HG03378 (cell line): ENCODE results near the gene MBNL1.
A peak's percentile ranks its signal among the peaks of the same experiment; 100 is the strongest.

Source experiments
- ATAC-seq: cut with Tn5 transposase; IDR thresholded peaks from one replicate; pipeline ENCODE4 v1.9.1; 2021; ENCODE audit warnings: mild to moderate bottlenecking, moderate library complexity; ENCODE audit not compliant: unreplicated experiment

The MBNL1 gene

GRCh38 chr3:152271501-152272236 is 2.9 kb downstream of the MBNL1 start:
- no peak for ATAC-seq

DNA sequence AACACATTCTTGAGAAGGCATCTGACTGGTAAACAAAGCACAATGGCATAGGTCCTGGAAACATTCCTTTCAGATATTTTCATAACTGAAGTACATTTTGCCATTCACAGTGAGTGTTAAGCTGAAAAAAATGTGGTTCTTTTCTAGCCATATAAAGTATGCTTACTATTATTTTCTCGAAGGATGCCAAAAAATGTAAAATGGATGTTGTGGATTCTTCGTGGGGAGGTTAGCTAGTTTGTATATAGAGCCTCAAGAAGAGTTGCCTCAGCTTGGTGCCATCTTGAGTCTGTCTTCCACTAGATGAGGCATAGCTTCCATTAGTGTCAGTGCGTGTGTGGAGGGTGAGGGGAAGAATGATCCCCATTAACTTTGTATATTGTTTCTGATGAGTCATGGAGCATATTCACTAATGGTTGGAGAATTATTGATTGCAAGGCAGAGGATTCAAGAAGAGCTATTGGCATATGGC is 4.1 kb downstream of the MBNL1 start:
- no peak for ATAC-seq

- ATAC-seq, result no peak
Observed at GRCh38 chr3:152276681-152277080, 8.0 kb downstream of the MBNL1 start.

GRCh38 chr3:152277198-152277597 is 8.5 kb downstream of the MBNL1 start:
- ATAC-seq, result no peak

DNA sequence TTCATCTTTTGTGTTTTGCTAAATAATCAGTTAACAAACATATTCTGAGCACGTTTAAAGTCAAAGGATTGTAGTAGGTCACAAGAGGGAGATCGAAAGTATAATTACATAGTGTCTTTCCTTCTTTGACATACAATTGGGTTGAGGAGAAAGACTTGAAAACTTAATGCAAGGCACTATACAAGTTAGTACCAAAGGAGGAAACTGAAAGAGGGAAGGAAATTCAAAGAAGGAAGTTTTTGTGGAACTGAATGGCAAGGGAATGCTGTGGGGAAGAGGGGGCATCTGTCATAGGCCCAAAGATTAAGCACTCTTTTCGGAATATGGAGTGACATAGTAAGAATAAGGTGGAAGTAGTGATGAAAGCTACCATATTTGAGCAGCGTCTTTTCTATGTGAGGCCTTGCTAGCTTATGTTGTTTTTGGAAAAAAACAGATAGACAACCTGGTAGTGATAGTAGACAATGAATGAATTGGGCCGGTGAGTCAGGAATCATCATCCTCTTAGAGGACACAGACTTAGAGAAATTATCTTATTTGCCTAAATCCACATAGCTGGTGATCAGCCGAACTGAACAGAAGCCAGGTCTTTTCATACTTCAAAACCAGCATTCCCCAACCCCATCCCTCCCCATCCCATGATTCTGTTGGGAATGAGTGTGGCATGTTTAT is 10.2 kb downstream of the MBNL1 start:
- no peak for ATAC-seq

- ATAC-seq, result no peak
Observed at GRCh38 chr3:152279479-152279878, 10.8 kb downstream of the MBNL1 start.

DNA sequence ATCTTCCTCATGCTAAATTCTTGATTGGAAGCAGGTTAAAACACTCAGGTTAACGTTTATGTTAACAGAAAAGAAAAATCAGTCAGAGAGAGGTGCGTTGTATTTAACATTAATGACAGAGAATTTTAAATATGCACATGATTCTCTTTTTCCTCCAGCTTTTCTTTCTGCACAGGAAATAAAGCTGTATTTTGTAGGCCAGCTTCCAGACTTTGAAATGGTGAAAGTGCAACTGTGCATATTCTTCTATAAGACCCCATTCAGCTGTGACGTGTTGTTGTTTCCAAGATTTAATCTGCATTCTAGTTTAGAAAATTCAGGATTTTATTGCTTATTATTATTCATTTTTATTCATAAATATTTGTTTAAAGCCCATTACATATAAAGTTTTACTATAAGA is 11.8 kb downstream of the MBNL1 start:
- ATAC-seq, result no peak

DNA sequence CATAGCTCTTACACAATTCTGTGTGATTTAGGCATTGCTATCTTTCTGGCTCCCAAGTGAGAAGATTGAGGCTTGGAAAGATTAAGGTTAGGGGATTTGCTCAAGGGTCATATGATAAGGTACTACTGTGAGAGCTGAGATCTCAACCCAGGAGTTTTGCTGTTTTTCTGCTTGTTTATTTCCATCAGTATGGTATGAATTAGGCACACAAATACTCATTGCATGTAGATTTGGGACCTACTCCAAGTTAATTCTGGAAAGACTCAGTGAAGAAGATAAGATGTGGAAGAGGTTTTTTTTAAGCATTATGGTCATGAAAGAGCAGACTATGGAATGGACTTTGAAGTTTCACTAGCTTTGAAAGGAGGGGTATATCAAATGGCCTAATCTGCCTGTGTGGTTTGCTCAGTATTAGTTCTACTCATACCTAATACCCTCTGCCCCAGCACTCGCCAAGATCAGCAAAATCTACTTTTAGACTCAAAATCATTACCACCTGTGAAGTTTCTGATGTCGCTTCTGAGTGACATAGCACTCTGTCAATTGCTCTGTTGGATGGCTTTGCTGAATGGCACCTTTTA is 12.5 kb downstream of the MBNL1 start:
- ATAC-seq, result peak; percentile 70

DNA sequence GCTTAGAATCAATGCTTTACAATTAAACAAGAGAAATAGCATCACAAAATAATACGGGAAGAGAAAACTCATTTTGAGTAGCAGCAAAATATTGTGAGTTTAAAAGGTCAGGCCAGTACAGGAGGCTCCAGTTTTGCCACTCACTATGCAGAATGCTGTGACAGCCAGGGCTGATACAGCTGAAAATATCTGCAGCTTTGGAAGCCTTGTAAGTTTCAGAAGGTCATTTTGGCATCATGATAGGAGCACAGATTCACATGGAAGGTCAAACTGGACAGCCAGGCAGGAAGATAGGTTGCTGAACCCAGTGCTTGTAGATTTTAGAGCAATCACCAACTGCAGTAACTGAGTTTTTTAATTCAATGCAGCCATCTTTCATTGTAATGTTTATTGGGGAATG is 14.1 kb downstream of the MBNL1 start:
- no peak for ATAC-seq

GRCh38 chr3:152283492-152284381 is 15.0 kb downstream of the MBNL1 start:
- no peak for ATAC-seq

GRCh38 chr3:152284906-152285305 is 16.2 kb downstream of the MBNL1 start:
- no peak for ATAC-seq

DNA sequence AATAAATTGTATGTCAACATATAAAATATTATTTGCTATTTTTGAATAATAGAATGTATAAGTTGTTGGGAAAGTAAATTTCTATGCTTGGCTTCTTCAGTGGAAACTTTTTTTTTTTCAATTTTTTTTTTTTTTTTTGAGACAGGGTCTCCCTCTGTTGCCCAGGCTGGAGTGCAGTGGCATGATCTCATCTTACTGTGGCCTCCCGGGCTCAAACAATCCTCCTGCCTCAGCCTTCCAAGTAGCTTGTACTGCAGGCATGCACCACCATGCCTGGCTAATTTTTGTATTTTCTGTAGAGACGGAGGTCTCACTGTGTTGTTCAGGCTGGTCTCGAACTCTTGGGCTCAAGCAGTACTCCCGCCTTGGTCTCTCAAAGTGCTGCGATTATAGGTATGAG is 16.8 kb downstream of the MBNL1 start:
- ATAC-seq, result no peak

- ATAC-seq, result no peak
Observed at GRCh38 chr3:152287898-152288576, 19.3 kb downstream of the MBNL1 start.

DNA sequence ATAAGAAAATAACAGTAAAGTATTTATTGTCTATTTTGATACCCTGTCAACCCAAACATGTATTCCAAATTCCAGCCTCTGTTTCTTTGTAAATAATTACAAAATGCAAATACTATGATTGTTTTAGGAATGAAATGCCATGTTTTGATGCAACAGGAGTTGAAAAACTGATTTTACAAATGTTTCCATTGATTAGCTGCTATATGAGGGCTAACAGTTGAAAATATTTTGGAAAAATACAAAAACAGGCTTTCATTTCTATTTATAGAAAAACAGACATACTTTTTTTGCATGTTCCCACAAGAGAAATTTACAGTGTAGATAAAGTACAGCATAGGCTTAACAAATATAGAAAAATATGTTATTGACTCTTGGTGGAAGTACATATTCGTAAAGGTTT is 20.0 kb downstream of the MBNL1 start:
- ATAC-seq, result no peak

DNA sequence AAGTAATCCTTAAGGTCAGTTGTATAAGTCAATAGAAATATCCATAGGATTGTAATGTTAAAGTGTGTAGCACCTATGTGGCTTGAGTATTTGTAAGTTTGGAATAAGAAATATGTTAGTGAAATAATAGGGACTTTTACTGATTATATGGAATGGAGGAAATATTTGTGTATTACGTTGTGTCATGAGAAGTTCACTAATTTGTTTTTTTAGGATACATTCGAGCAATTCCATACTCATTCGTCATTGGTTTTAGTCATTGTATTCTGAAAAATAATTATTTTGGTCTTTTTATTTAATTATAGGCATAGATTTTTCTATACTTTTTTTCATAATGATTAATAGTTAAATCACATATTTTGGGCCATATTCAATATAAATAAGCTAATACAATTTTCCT is 21.0 kb downstream of the MBNL1 start:
- no peak for ATAC-seq

GRCh38 chr3:152290374-152290773 is 21.6 kb downstream of the MBNL1 start:
- ATAC-seq, result no peak

GRCh38 chr3:152291238-152291637 is 22.5 kb downstream of the MBNL1 start:
- no peak for ATAC-seq

- ATAC-seq, result no peak
Observed at GRCh38 chr3:152291649-152292066, 22.9 kb downstream of the MBNL1 start.

DNA sequence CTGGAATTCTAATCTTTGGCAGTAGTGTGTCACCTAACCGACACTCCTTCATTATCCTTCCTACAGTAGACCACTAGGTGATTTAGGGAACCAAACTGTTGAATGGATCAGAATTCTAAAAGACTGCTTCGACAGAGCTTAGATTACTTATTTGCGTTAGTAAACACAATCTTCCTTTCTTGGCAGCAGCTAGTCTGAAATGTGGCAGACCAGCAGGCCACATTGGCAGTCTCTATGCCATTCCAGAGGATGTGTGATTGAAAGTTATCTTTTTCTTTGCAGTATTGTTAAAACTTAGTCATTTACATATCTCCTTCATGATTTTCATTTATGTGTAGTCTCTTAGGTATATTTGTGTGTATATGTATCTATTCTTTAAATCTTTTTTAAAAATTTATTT is 23.6 kb downstream of the MBNL1 start:
- no peak for ATAC-seq

DNA sequence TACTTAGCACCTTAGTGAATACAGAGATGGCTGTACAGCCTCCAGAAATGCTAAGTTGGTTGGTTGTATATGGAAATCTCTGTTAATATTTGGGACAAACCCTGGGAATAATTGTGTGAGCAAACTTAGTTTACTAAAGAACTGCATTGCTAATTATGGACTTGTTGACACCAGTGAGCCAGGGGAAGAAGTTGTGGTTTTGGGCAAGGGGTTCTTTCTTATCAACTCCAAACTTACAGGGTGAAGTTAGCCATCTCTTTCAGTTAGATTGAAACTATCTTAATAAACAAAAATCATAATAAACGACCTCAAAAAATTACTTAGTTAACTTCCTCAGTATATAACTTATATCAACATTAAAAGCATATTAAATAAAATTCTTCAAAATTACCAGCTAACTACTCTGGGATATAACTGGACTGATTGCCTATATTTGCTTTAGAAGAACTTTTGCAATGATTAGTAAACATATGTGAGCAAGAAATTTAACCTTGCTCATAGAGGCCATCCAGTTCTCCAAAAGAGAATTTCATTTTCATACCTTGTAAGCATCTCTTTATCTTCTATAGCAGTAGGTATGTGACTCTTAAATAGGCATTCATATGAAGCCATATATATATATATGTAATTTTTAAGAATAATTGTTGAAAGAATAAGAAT is 24.7 kb downstream of the MBNL1 start:
- ATAC-seq, result no peak
